MCF 10A (cell line): ENCODE measurements around the gene OBSL1. TPM values are rescaled to one million over a fixed set of nuclear protein-coding genes. Genes with fewer than 3 reads are reported as not detected.

Experiments
- BruUV-seq: library from RNA; stranded (reverse); fragments of 400-500 nt; replicated peaks from 2 replicates; lab custom pipeline; 2021; lab: Mats Ljungman, UMichigan
- CTCF ChIA-PET: fragments of 300-600 bp; sonication (Branson Sonifier 250); formaldehyde crosslinking; extraction: SDS; loops from one replicate; lab custom pipeline; 2021; ENCODE audit warnings: antibody characterized with exemption, inconsistent platforms; lab: Yijun Ruan, JAX
- POLR2A ChIA-PET: fragments of 300-600, 350-650 bp; sonication (Branson Sonifier 250); formaldehyde crosslinking; extraction: SDS; loops from one replicate; lab custom pipeline; 2020; ENCODE audit warnings: antibody characterized with exemption, inconsistent platforms; lab: Yijun Ruan, JAX
- DNase-seq: peaks from one replicate; pipeline ENCODE4 v3.0.0-alpha.2; 2018; ENCODE audit not compliant: unreplicated experiment
- H3K27ac Mint-ChIP-seq: one replicate; pipeline ENCODE4 v1.8.0; 2022; ENCODE audit warnings: mild to moderate bottlenecking, low read depth, mixed read lengths; ENCODE audit not compliant: unreplicated experiment
- H3K27me3 Mint-ChIP-seq: one replicate; pipeline ENCODE4 v1.8.0; 2022; ENCODE audit warnings: mixed read lengths; ENCODE audit not compliant: insufficient read depth, unreplicated experiment
- H3K36me3 Mint-ChIP-seq: one replicate; pipeline ENCODE4 v1.8.0; 2022; ENCODE audit warnings: mild to moderate bottlenecking, moderate library complexity, mixed read lengths; ENCODE audit not compliant: insufficient read depth, unreplicated experiment
- H3K4me1 Mint-ChIP-seq: one replicate; pipeline ENCODE4 v1.8.0; 2022; ENCODE audit warnings: mixed read lengths; ENCODE audit not compliant: insufficient read depth, unreplicated experiment
- H3K4me3 Mint-ChIP-seq: one replicate; pipeline ENCODE4 v1.8.0; 2022; ENCODE audit warnings: mild to moderate bottlenecking, moderate library complexity, mixed read lengths; ENCODE audit not compliant: unreplicated experiment
- H3K9me3 Mint-ChIP-seq: one replicate; pipeline ENCODE4 v1.8.0; 2022; ENCODE audit warnings: mixed read lengths; ENCODE audit not compliant: unreplicated experiment
- CTCF ChIP-seq: fragments of 200-600 bp; IDR thresholded peaks from one replicate; pipeline ENCODE4 v1.8.0; 2022; ENCODE audit warnings: antibody characterized with exemption, mild to moderate bottlenecking; ENCODE audit not compliant: unreplicated experiment
- intact Hi-C: fragments of 100-400 bp; cut with micrococcal nuclease; formaldehyde crosslinking; loops from 2 replicates; pipeline ENCODE4 v1.14.1; 2022
- total RNA-seq: library from RNA; stranded (reverse); gene quantifications from 2 replicates; pipeline ENCODE4 v1.2.3, GENCODE V29; 2022

OBSL1 gene
- total RNA-seq, 1 experiment from 2014 or later = 29.0 TPM

GRCh38 chr2:219538504-219538951 is 32.8 kb downstream of the OBSL1 start:
- DNase-seq = no peak
- Mint-ChIP-seq H3K4me3 (no peak overlapping the region), H3K27ac (no peak overlapping the region), H3K36me3 (peaks cover 36% of the 10 kb centered on the region), H3K27me3 (no peaks in the 10 kb centered on the region), H3K9me3 (no peaks in the 10 kb centered on the region), H3K4me1 (peaks cover 6% of the 10 kb centered on the region)
- CTCF ChIA-PET = interaction anchor here (1.0 to 4.9 kb wide), 4 partner anchors 8 to 190 kb away, joined by 3 to 39 read pairs (median 6); no protein-coding TSS in a partner anchor
- TF ChIP-seq CTCF = no peak
- intact Hi-C loops = no loop called here
- no TSS peak for BruUV-seq
- POLR2A ChIA-PET = interaction anchor here (0.6 to 1.2 kb wide), 2 partner anchors 59 to 151 kb away, joined by 3 to 4 read pairs; partner anchors contain the start of gene STK11IP

GRCh38 chr2:219537657-219538488 is 33.5 kb downstream of the OBSL1 start:
- Mint-ChIP-seq H3K27me3 (no peaks in the 10 kb centered on the region), H3K4me1 (peaks cover 6% of the 10 kb centered on the region), H3K27ac (no peak overlapping the region), H3K36me3 (peaks cover 36% of the 10 kb centered on the region), H3K9me3 (no peaks in the 10 kb centered on the region), H3K4me3 (no peak overlapping the region)
- ChIA-PET CTCF (interaction anchor here (1.1 to 1.7 kb wide), 3 partner anchors 34 to 135 kb away, joined by 3 to 9 read pairs (median 4); partner anchors contain the start of gene INHA), POLR2A (interaction anchor here (1.2 kb wide), 1 partner anchor 59 kb away, joined by 4 read pairs; the partner anchor contains the start of gene STK11IP)
- intact Hi-C loops = no loop called here
- no TSS peak for BruUV-seq
- TF ChIP-seq CTCF = no peak
- DNase-seq = no peak

- Mint-ChIP-seq H3K27ac (no peak overlapping the region), H3K36me3 (peaks cover 36% of the 10 kb centered on the region), H3K9me3 (no peaks in the 10 kb centered on the region), H3K4me3 (no peak overlapping the region), H3K4me1 (no peaks in the 10 kb centered on the region), H3K27me3 (no peaks in the 10 kb centered on the region)
- intact Hi-C loops = no loop called here
- TF ChIP-seq CTCF = no peak
- no peak for DNase-seq
- BruUV-seq = no TSS peak
- ChIA-PET CTCF (interaction anchor here (0.7 to 1.1 kb wide), 2 partner anchors 35 to 134 kb away, joined by 3 read pairs; partner anchors contain the start of gene INHA), POLR2A (no interaction called here)
Observed at GRCh38 chr2:219536967-219537366, 34.4 kb downstream of the OBSL1 start.

GRCh38 chr2:219536425-219536824 is 34.9 kb downstream of the OBSL1 start:
- CTCF ChIA-PET = interaction anchor here (0.7 to 0.9 kb wide), 2 partner anchors 107 to 133 kb away, joined by 3 read pairs; no protein-coding TSS in a partner anchor
- H3K9me3 Mint-ChIP-seq = no peaks in the 10 kb centered on the region
- H3K4me3 Mint-ChIP-seq = no peak overlapping the region
- peaks cover 33% of the 10 kb centered on the region for H3K36me3 Mint-ChIP-seq
- no peak overlapping the region for H3K27ac Mint-ChIP-seq
- TF ChIP-seq CTCF = no peak
- POLR2A ChIA-PET = no interaction called here
- H3K27me3 Mint-ChIP-seq = peaks cover 3% of the 10 kb centered on the region
- H3K4me1 Mint-ChIP-seq = no peaks in the 10 kb centered on the region
- BruUV-seq = no TSS peak
- intact Hi-C loops = no loop called here
- no peak for DNase-seq
